Spinal cord (tissue), 10 donors: ENCODE results near the gene RXRA. TPM values are rescaled to one million over a fixed set of nuclear protein-coding genes. Genes with fewer than 3 reads are reported as not detected.

Experiments
- DNase-seq, 6 donors: peaks; one replicate each; pipeline versions ENCODE4 v3.0.0 to v3.0.0-alpha.2; 2013 to 2015; ENCODE audit warnings: low spot score in 6 of 6, low read depth in 4 of 6
- H3K27ac ChIP-seq: one replicate; pipeline ENCODE4 v1.5.1; 2013; ENCODE audit warnings: low read depth, low read length, control low read depth
- H3K27me3 ChIP-seq: one replicate; pipeline ENCODE4 v1.6.1; 2013; ENCODE audit warnings: low read length; ENCODE audit not compliant: control insufficient read depth, insufficient read depth
- H3K36me3 ChIP-seq: one replicate; pipeline ENCODE4 v1.6.1; 2013; ENCODE audit warnings: low read length; ENCODE audit not compliant: control insufficient read depth, insufficient read depth
- H3K4me1 ChIP-seq: one replicate; pipeline ENCODE4 v1.6.1; 2013; ENCODE audit warnings: low read length; ENCODE audit not compliant: control insufficient read depth, insufficient read depth
- H3K4me3 ChIP-seq: one replicate; pipeline ENCODE4 v1.5.1; 2013; ENCODE audit warnings: low read depth, low read length, control low read depth
- H3K9me3 ChIP-seq: one replicate; pipeline ENCODE4 v1.6.1; 2013; ENCODE audit warnings: low read length; ENCODE audit not compliant: control insufficient read depth, insufficient read depth
- WGBS: methylation state at CpG from one replicate; pipeline ENCODE4 v1.1.5; 2013; ENCODE audit warnings: missing lambda C conversion rate; ENCODE audit not compliant: insufficient coverage; 5-methylcytosine and 5-hydroxymethylcytosine counted together
- polyA plus RNA-seq, 2 donors: library from polyadenylated mRNA; unstranded; fragments of 120-200 nt; gene quantifications; one replicate each; pipeline ENCODE4 v1.2.1, GENCODE V29; 2013; ENCODE audit not compliant: insufficient read length in 2 of 2
- total RNA-seq, 2 donors: library from RNA; depleted of rRNA in 1 of 2; stranded (reverse); fragments of 120-200 nt in 1 of 2; fragments of >200 nt in 1 of 2; gene quantifications; one replicate each; pipeline versions ENCODE4 v1.2.3 to v1.2.4, GENCODE V29; 2013 to 2014
- donor health status: healthy.

RXRA gene
- total and polyA plus RNA-seq, 4 donors, result 9.4 to 32.3 (median 26.1) TPM

GRCh38 chr9:134400283-134400682 lies 74.0 kb downstream of the RXRA start:
- Histone ChIP-seq H3K27ac (no peak overlapping the region), H3K4me1 (peaks cover 53% of the 10 kb centered on the region), H3K27me3 (no peaks in the 10 kb centered on the region), H3K9me3 (peaks cover 2% of the 10 kb centered on the region), H3K36me3 (peaks cover 53% of the 10 kb centered on the region), H3K4me3 (no peak overlapping the region)
- WGBS, result 94% methylated on average over 8 of the region's 10 CpGs
- DNase-seq, result no peak

GRCh38 chr9:134401391-134401790 lies 75.1 kb downstream of the RXRA start:
- H3K9me3 ChIP-seq, result peaks cover 2% of the 10 kb centered on the region
- peaks cover 54% of the 10 kb centered on the region for H3K36me3 ChIP-seq
- H3K4me3 ChIP-seq, result no peak overlapping the region
- no peaks in the 10 kb centered on the region for H3K27me3 ChIP-seq
- DNase-seq, result no peak
- WGBS, result 92% methylated on average over 18 of the region's 19 CpGs
- no peak overlapping the region for H3K27ac ChIP-seq
- peaks cover 53% of the 10 kb centered on the region for H3K4me1 ChIP-seq

GRCh38 chr9:134402182-134402581 lies 75.9 kb downstream of the RXRA start:
- H3K9me3 ChIP-seq, result peaks cover 2% of the 10 kb centered on the region
- DNase-seq, result no peak
- WGBS, result 96% methylated on average over 12 of the region's 12 CpGs
- no peak overlapping the region for H3K27ac ChIP-seq
- H3K4me3 ChIP-seq, result no peak overlapping the region
- H3K36me3 ChIP-seq, result peaks cover 52% of the 10 kb centered on the region
- no peaks in the 10 kb centered on the region for H3K27me3 ChIP-seq
- peaks cover 54% of the 10 kb centered on the region for H3K4me1 ChIP-seq

GRCh38 chr9:134403292-134403681 lies 77.0 kb downstream of the RXRA start:
- H3K9me3 ChIP-seq, result peaks cover 2% of the 10 kb centered on the region
- H3K4me3 ChIP-seq, result no peak overlapping the region
- no peaks in the 10 kb centered on the region for H3K27me3 ChIP-seq
- peak overlapping the region; percentile 29 for H3K27ac ChIP-seq
- 60% methylated on average over 10 of the region's 11 CpGs for WGBS
- peaks cover 65% of the 10 kb centered on the region for H3K4me1 ChIP-seq
- no peak for DNase-seq
- H3K36me3 ChIP-seq, result peaks cover 61% of the 10 kb centered on the region

DNA sequence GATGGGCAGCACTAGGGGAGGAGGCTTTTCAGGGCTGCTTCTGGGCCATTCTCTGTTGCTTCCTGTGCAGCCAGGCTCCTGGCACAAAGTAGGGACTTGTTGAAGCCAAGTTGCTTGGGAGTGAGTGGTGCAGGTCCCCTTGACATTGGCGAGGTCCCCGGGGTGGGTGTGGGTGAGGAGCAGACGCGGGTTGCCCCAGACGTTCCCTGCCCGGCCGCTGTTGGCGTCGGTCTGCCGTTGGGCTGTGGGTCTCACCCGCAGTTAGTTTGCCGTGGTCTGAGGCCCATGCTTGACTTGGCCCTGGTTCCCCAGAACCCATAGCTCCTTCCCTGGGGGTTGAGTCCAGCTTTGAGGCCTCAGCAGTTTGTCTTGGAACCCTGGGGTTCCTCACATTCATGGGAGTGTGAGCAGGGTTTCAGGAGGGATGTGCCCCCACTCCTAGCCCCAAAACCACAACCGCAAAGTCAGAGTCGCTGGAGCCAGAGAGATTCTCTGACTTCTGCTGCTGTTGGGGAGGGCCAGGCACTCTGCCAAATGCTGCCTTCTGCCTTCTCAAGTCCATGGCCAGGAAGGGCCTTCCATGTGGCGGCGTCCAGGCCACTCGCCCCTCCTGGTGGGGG lies 77.5 kb downstream of the RXRA start:
- WGBS, result 41% methylated on average over 13 of the region's 17 CpGs
- peak overlapping the region; percentile 29 for H3K27ac ChIP-seq
- H3K4me1 ChIP-seq, result peaks cover 70% of the 10 kb centered on the region
- peaks cover 66% of the 10 kb centered on the region for H3K36me3 ChIP-seq
- no peaks in the 10 kb centered on the region for H3K27me3 ChIP-seq
- DNase-seq, result peak in 2 of 6 donors; percentile 45 to 76
- peaks cover 2% of the 10 kb centered on the region for H3K9me3 ChIP-seq
- H3K4me3 ChIP-seq, result no peak overlapping the region

DNA sequence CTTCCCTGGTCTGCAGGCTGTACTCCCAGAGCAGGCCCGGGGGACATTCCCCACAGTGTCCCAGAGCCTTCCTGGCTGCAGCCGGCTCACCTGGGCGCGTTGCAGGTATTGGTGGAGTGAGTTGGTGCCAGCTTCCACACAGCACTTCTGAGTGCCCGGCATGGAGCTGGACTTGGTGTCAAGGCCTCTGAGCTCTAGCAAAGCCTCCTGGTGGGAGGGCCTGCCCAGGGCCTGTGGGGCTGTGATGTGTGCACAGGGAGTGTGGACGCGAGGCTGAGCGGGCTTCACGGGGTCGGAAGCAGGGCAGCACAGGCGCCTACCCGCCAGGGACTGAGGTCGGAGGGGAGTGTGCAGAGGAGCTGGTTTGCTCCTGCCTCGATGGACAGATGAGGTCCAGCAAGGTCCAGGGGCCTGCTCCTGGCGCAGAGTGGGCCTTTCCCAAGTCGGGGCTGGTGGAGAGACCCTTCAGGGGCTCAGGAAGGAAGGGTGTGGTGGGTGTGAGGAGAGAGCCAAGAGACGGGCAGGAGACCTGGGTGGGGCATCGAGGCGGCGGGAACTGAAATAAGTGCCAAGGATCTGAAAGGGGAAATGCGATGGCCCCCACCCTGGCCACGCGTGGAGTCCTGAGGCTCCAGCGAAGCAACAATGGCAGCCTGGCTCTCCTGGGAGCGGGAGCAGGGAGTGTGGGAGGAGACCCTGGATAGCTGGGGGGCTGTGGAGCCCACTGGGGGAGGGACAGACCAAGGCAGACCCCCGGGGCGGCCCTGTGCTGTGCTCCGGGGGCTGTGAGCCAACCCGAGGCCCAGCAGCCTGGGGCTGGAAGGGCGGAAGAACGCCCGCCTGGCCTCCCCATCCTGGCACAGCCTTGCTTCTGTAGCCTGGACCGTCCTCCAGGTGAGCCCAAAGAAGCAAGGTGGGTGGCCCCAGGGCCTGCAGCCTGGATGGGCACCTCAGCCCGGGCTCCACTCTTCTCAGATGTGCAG lies 78.4 kb downstream of the RXRA start:
- Histone ChIP-seq H3K36me3 (peaks cover 75% of the 10 kb centered on the region), H3K27ac (peak overlapping the region; percentile 29), H3K4me1 (peaks cover 76% of the 10 kb centered on the region), H3K4me3 (no peak overlapping the region), H3K9me3 (no peaks in the 10 kb centered on the region), H3K27me3 (no peaks in the 10 kb centered on the region)
- no peak for DNase-seq
- 85% methylated on average over 31 of the region's 34 CpGs for WGBS

GRCh38 chr9:134405527-134405926 lies 79.3 kb downstream of the RXRA start:
- Histone ChIP-seq H3K27ac (no peak overlapping the region), H3K4me1 (peaks cover 83% of the 10 kb centered on the region)
- 85% methylated on average over 9 of the region's 9 CpGs for WGBS

GRCh38 chr9:134406366-134407120 lies 80.3 kb downstream of the RXRA start:
- Histone ChIP-seq H3K9me3 (no peaks in the 10 kb centered on the region), H3K4me1 (peaks cover 94% of the 10 kb centered on the region), H3K4me3 (peak overlapping the region; percentile 18), H3K36me3 (peaks cover 81% of the 10 kb centered on the region), H3K27me3 (no peaks in the 10 kb centered on the region), H3K27ac (peak overlapping the region; percentile 35)
- no peak for DNase-seq
- 67% methylated on average over 23 of the region's 23 CpGs for WGBS

More at GRCh38 chr9:134405527-134405926, 79.3 kb downstream of the RXRA start:
- DNase-seq, result no peak
- H3K4me3 ChIP-seq, result no peak overlapping the region
- peaks cover 76% of the 10 kb centered on the region for H3K36me3 ChIP-seq
- no peaks in the 10 kb centered on the region for H3K27me3 ChIP-seq
- no peaks in the 10 kb centered on the region for H3K9me3 ChIP-seq

GRCh38 chr9:134407121-134407779 lies 81.0 kb downstream of the RXRA start:
- Histone ChIP-seq H3K36me3 (peaks cover 82% of the 10 kb centered on the region), H3K4me1 (peaks cover 96% of the 10 kb centered on the region), H3K9me3 (no peaks in the 10 kb centered on the region), H3K4me3 (peak overlapping the region; percentile 18), H3K27me3 (no peaks in the 10 kb centered on the region), H3K27ac (peak overlapping the region; percentile 35)
- WGBS, result 3% methylated on average over 31 of the region's 33 CpGs
- DNase-seq, result peak; percentile 45 to 94 (median 78)
